ENCODE measurements around the gene HK2.

Gene HK2

GRCh38 chr2:74921236-74921736 is 87.4 kb downstream of the HK2 start:
- Histone ChIP-seq H3K27me3 (ENCODE audit: insufficient read depth, low read depth) (no peaks in the 10 kb centered on the region), H3K27ac (no peak overlapping the region), H3K9ac (no peak overlapping the region), H3K4me3 (IDR thresholded peaks at IDR 0.05; ENCODE audit: insufficient read depth, low read depth, low read length) (no peak overlapping the region), H3K4me1 (ENCODE audit: low read depth, poor library complexity, severe bottlenecking) (peaks cover 4% of the 10 kb centered on the region), H2AFZ (ENCODE audit: low read depth) (no peak overlapping the region), H3K36me3 (ENCODE audit: insufficient read depth) (no peaks in the 10 kb centered on the region), H3K79me2 (ENCODE audit: insufficient read depth, low read depth) (no peaks in the 10 kb centered on the region), H3K4me2 (no peak overlapping the region), H4K20me1 (ENCODE audit: insufficient read depth) (no peaks in the 10 kb centered on the region)
- TF ChIP-seq CTCF (conservative IDR thresholded peaks at IDR 0.05; ENCODE audit: low read depth, low read length) = no peak

- Histone ChIP-seq H2AFZ (ENCODE audit: low read depth) (no peak overlapping the region), H3K27me3 (ENCODE audit: insufficient read depth, low read depth) (no peaks in the 10 kb centered on the region), H3K27ac (no peak overlapping the region), H3K79me2 (ENCODE audit: insufficient read depth, low read depth) (no peaks in the 10 kb centered on the region), H3K36me3 (ENCODE audit: insufficient read depth) (no peaks in the 10 kb centered on the region), H3K4me2 (no peak overlapping the region), H3K4me1 (ENCODE audit: low read depth, poor library complexity, severe bottlenecking) (peaks cover 16% of the 10 kb centered on the region), H3K4me3 (IDR thresholded peaks at IDR 0.05; ENCODE audit: insufficient read depth, low read depth, low read length) (no peak overlapping the region), H4K20me1 (ENCODE audit: insufficient read depth) (no peaks in the 10 kb centered on the region), H3K9ac (no peak overlapping the region)
- no peak for TF ChIP-seq CTCF (conservative IDR thresholded peaks at IDR 0.05; ENCODE audit: low read depth, low read length)
Measured at GRCh38 chr2:74922592-74923227, 88.8 kb downstream of the HK2 start.

- no peaks in the 10 kb centered on the region for H3K27me3 ChIP-seq (ENCODE audit: insufficient read depth, low read depth)
- TF ChIP-seq CTCF (conservative IDR thresholded peaks at IDR 0.05; ENCODE audit: low read depth, low read length) = no peak
- H4K20me1 ChIP-seq (ENCODE audit: insufficient read depth) = no peaks in the 10 kb centered on the region
- no peak overlapping the region for H3K4me3 ChIP-seq (IDR thresholded peaks at IDR 0.05; ENCODE audit: insufficient read depth, low read depth, low read length)
- H3K9ac ChIP-seq = no peak overlapping the region
- H3K36me3 ChIP-seq (ENCODE audit: insufficient read depth) = no peaks in the 10 kb centered on the region
- H3K4me2 ChIP-seq = no peak overlapping the region
- no peak overlapping the region for H3K27ac ChIP-seq
- no peak overlapping the region for H2AFZ ChIP-seq (ENCODE audit: low read depth)
- peaks cover 31% of the 10 kb centered on the region for H3K4me1 ChIP-seq (ENCODE audit: low read depth, poor library complexity, severe bottlenecking)
- H3K79me2 ChIP-seq (ENCODE audit: insufficient read depth, low read depth) = no peaks in the 10 kb centered on the region
Measured at GRCh38 chr2:74924463-74925265, 90.7 kb downstream of the HK2 start.

GRCh38 chr2:74925361-74925786 is 91.4 kb downstream of the HK2 start:
- no peaks in the 10 kb centered on the region for H4K20me1 ChIP-seq (ENCODE audit: insufficient read depth)
- H3K27ac ChIP-seq = no peak overlapping the region
- H2AFZ ChIP-seq (ENCODE audit: low read depth) = no peak overlapping the region
- no peaks in the 10 kb centered on the region for H3K27me3 ChIP-seq (ENCODE audit: insufficient read depth, low read depth)
- TF ChIP-seq CTCF (conservative IDR thresholded peaks at IDR 0.05; ENCODE audit: low read depth, low read length) = no peak
- H3K4me2 ChIP-seq = no peak overlapping the region
- H3K79me2 ChIP-seq (ENCODE audit: insufficient read depth, low read depth) = no peaks in the 10 kb centered on the region
- no peak overlapping the region for H3K4me3 ChIP-seq (IDR thresholded peaks at IDR 0.05; ENCODE audit: insufficient read depth, low read depth, low read length)
- peaks cover 38% of the 10 kb centered on the region for H3K4me1 ChIP-seq (ENCODE audit: low read depth, poor library complexity, severe bottlenecking)
- H3K9ac ChIP-seq = no peak overlapping the region
- no peaks in the 10 kb centered on the region for H3K36me3 ChIP-seq (ENCODE audit: insufficient read depth)
